ENCODE measurements around the gene FXYD7.

Gene FXYD7

DNA sequence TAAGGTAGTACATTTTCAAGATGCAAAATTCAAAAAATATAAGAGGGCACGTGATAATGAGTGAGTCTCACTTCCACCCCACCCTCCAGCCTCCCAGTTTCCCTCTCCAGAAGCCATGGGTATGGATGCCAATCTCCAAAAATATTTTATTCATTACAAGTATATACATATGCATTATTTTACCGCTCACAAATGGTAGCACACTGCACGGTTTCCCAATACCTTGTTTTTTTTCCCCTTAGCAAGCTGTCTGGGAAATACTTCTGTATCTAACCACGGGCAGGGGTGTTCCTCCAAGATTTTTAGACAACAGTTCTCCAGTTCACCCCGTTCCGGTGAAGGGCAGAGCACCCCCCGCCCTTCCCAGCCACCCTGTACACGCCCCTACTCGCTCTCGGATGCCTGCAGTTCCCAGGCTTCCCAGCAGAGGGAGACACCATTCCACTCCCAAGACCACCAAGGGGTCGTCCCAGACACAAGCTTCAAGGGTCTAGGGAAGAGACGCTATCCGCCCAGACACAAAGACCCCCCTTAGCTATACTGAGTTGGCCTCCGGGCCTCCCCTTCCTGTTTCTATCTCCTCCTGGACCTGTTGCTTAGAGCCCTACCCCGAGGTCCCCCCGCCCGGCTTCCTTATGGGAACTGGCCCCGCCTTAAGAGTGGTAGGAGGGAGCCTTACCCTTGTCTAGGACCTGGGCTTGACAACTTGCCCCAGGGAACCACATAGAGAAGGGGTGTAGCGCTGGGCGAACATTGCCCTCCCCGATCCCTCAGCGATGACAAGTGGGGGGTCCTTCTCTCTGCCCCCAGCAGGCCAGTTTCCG is 28.5 kb upstream of the FXYD7 start:
- H3K27ac ChIP-seq = no peak overlapping the region
- DNase-seq = peak; percentile 18
- H3K4me3 ChIP-seq (ENCODE audit: low read depth, low read length) = no peak overlapping the region
- H3K27me3 ChIP-seq (replicated peaks) = no peaks in the 10 kb centered on the region
- in situ Hi-C loops (cut with HindIII; ENCODE audit: low pct_ligation_motif_present, low sequenced_read_pairs) = no loop called here
- no peaks in the 10 kb centered on the region for H3K36me3 ChIP-seq (replicated peaks)
- peak; percentile 100 for TF ChIP-seq CTCF (IDR thresholded peaks at IDR 0.05; ENCODE audit: low read depth, low read length, missing control alignments)

DNA sequence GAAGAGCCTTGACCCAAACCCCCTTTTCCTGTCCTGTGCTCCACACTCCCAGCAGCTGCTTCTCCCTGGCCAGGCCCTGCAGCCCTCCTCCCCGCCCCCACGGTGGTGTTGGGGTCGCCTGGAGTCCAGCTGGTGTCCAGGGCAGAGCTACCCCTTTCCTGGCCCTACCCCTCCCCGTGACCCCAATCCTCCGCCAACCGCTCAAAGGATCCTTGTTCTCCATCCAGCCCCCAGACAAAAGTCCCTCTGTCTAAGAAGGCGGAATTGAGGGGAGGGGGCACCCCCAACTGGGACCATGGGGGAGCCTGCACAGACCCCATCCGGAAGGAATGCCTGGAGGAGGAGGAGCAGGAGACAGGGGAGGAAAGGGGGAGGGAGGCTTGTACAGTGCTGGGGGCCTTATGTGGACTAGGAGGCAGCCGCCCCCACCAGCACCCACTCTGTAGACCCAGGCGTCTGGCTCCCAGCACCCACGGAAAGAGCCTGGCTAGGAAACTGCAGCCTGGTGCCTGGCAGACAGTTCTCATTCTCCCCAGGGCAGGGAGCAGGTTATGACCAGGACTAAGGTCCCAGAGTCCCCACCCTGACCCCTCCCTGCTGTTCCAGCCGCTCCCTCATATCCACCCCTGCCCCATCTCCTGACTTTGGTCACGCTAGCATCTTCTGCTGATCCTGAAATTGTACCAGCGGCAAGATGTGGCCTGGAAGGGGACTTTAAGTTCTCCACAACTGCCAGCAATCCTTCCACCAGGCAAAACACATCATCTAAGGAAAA is 27.7 kb upstream of the FXYD7 start, which contains the start of gene FXYD3:
Gene FXYD3 (plus strand): TSS at position 647 of the 775 bp plus-strand sequence. CDS start 3,554 bp downstream, outside the sequence.
- TF ChIP-seq CTCF (IDR thresholded peaks at IDR 0.05; ENCODE audit: low read depth, low read length, missing control alignments) = no peak
- no peak for DNase-seq
- Histone ChIP-seq H3K27ac (no peak within 1 kb of the TSS), H3K36me3 (replicated peaks) (no peaks in the 10 kb centered on the region), H3K27me3 (replicated peaks) (no peaks in the 10 kb centered on the region), H3K4me3 (ENCODE audit: low read depth, low read length) (no peak within 1 kb of the TSS)
- in situ Hi-C loops (cut with HindIII; ENCODE audit: low pct_ligation_motif_present, low sequenced_read_pairs) = no loop called here

GRCh38 chr19:35116072-35116801 is 26.8 kb upstream of the FXYD7 start:
- in situ Hi-C loops (cut with HindIII; ENCODE audit: low pct_ligation_motif_present, low sequenced_read_pairs) = no loop called here
- DNase-seq = no peak
- no peaks in the 10 kb centered on the region for H3K27me3 ChIP-seq (replicated peaks)
- no peak overlapping the region for H3K27ac ChIP-seq
- no peaks in the 10 kb centered on the region for H3K36me3 ChIP-seq (replicated peaks)
- TF ChIP-seq CTCF (IDR thresholded peaks at IDR 0.05; ENCODE audit: low read depth, low read length, missing control alignments) = no peak
- no peak overlapping the region for H3K4me3 ChIP-seq (ENCODE audit: low read depth, low read length)

- no peaks in the 10 kb centered on the region for H3K27me3 ChIP-seq (replicated peaks)
- TF ChIP-seq CTCF (IDR thresholded peaks at IDR 0.05; ENCODE audit: low read depth, low read length, missing control alignments) = no peak
- DNase-seq = no peak
- H3K4me3 ChIP-seq (ENCODE audit: low read depth, low read length) = no peak overlapping the region
- no peaks in the 10 kb centered on the region for H3K36me3 ChIP-seq (replicated peaks)
- H3K27ac ChIP-seq = no peak overlapping the region
- in situ Hi-C loops (cut with HindIII; ENCODE audit: low pct_ligation_motif_present, low sequenced_read_pairs) = no loop called here
Observed at GRCh38 chr19:35117116-35117515, 25.9 kb upstream of the FXYD7 start.

DNA sequence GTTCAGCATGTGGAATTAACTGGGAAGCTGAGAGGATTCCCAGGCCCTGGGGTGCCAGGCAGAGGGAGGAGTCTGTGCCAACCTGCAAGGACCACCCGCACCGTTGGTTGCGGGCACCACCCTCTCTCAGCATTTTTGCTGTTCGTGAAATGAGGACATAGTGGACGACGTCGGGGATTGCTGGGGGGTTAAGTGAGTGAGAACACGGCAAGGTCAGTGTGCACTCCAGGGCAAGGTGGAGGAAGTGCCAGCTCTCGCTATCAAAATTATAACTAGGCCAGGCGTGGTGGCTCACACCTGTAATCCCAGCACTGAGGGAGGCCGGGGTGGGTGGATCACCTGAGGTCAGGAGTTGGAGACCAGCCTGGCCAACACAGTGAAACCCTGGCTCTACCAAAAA is 25.3 kb upstream of the FXYD7 start:
- in situ Hi-C loops (cut with HindIII; ENCODE audit: low pct_ligation_motif_present, low sequenced_read_pairs) = no loop called here
- H3K27me3 ChIP-seq (replicated peaks) = no peaks in the 10 kb centered on the region
- TF ChIP-seq CTCF (IDR thresholded peaks at IDR 0.05; ENCODE audit: low read depth, low read length, missing control alignments) = no peak
- no peak overlapping the region for H3K4me3 ChIP-seq (ENCODE audit: low read depth, low read length)
- no peaks in the 10 kb centered on the region for H3K36me3 ChIP-seq (replicated peaks)
- H3K27ac ChIP-seq = no peak overlapping the region
- no peak for DNase-seq
